ENCODE data around the gene SART3. TPM values are rescaled to one million over a fixed set of nuclear protein-coding genes. Genes with fewer than 3 reads are reported as not detected.

Gene SART3
- total and polyA plus RNA-seq, 2 of the 4 experiments (the other 2 are of a cell fraction) = 22.6 to 37.8 TPM

GRCh38 chr12:108591267-108591980 lies 30.5 kb upstream of the SART3 start:
- Histone ChIP-seq H4K8ac (ENCODE audit: low read depth in 2 of 2, low read length in 2 of 2) (no peak overlapping the region), H3K27ac (ENCODE audit: insufficient read depth, low read length) (no peak overlapping the region), H3K56ac (ENCODE audit: extremely low read depth, insufficient read depth, low read length) (no peak overlapping the region), H2AK5ac (ENCODE audit: low read depth, low read length) (no peak overlapping the region), H3K4me3 (ENCODE audit: insufficient read depth, low read depth, low read length) (no peak overlapping the region), H3K4me2 (ENCODE audit: low read depth, low read length) (no peak overlapping the region), H4K20me1 (ENCODE audit: insufficient read depth, low read length) (no peaks in the 10 kb centered on the region), H2AFZ (replicated peaks; ENCODE audit: low read length, poor library complexity) (no peak overlapping the region), H3K27me3 (ENCODE audit: control insufficient read depth, insufficient read depth, low read length) (peaks cover 5% of the 10 kb centered on the region), H3K4me1 (ENCODE audit: control insufficient read depth, insufficient read depth, low read length) (peaks cover 8% of the 10 kb centered on the region; the same call in 1 of the 2 replicates), H2AK9ac (replicated peaks; ENCODE audit: low read depth, low read length, poor library complexity) (no peak overlapping the region), H3K79me1 (ENCODE audit: low read depth in 1 of 2, low read length in 2 of 2) (peaks cover 0 to 7% of the 10 kb centered on the region in 2 experiments; a peak in 2 of 4 replicates), H2BK20ac (ENCODE audit: low read depth, low read length) (no peak overlapping the region), H3K36me3 (ENCODE audit: control insufficient read depth, insufficient read depth, low read length) (peaks cover 2% of the 10 kb centered on the region; the same call in 1 of the 2 replicates), H3K14ac (replicated peaks; ENCODE audit: low read depth, low read length) (no peak overlapping the region), H4K5ac (ENCODE audit: low read depth, low read length) (no peak overlapping the region), H3K9me3 (ENCODE audit: control insufficient read depth, insufficient read depth, low read length) (no peaks in the 10 kb centered on the region), H2BK120ac (ENCODE audit: low read depth, low read length) (no peak overlapping the region), H2BK15ac (ENCODE audit: low read depth, low read length) (no peak overlapping the region), H2BK5ac (ENCODE audit: low read depth, low read length, poor library complexity, severe bottlenecking) (no peak overlapping the region), H3K9ac (ENCODE audit: low read depth, low read length) (no peak overlapping the region), H3K18ac (ENCODE audit: low read depth, low read length) (no peak overlapping the region), H3K4ac (ENCODE audit: low read depth, low read length) (peak overlapping the region; percentile 17; the same call in 1 of the 2 replicates), H4K91ac (ENCODE audit: insufficient read depth, low read depth, low read length) (no peak overlapping the region), H3K9me1 (ENCODE audit: insufficient read depth, low read length) (peaks cover 7% of the 10 kb centered on the region; the same call in 1 of the 2 replicates), H3K23ac (ENCODE audit: low read depth, low read length) (no peak overlapping the region)
- 76% methylated on average over 10 of the region's 22 CpGs; no CpG with 5 or more reads in 1 of the 2 experiments for WGBS, 2 experiments (ENCODE audit: extremely low coverage in 2 of 2, insufficient read length in 1 of 2)
- ChIA-PET POLR2A (ENCODE audit: unreplicated experiment) (no interaction called here), CTCF (no interaction called here)
- intact Hi-C loops (cut with micrococcal nuclease) (no loop called here), in situ Hi-C loops (cut with MboI; ENCODE audit: low sequenced_read_pairs) (no loop called here), dilution Hi-C loops (cut with HindIII; ENCODE audit: low sequenced_read_pairs, unreplicated experiment) (no loop called here)
- ATAC-seq (ENCODE audit: low read depth) = no peak
- no peak for DNase-seq
- no TSS peak for BruUV-seq (replicated peaks)
- no peak for TF ChIP-seq CHD1 (IDR thresholded peaks at IDR 0.05; ENCODE audit: low read depth, low read length)
- TF ChIP-seq RFX5 (IDR thresholded peaks at IDR 0.05; ENCODE audit: low read depth, low read length) = no peak
- no peak for TF ChIP-seq RAD21 (IDR thresholded peaks at IDR 0.05; ENCODE audit: low read length)
- TF ChIP-seq MXI1 (IDR thresholded peaks at IDR 0.05; ENCODE audit: borderline replicate concordance, low read depth, low read length) = no peak
- TF ChIP-seq NFE2L2 (IDR thresholded peaks at IDR 0.05; ENCODE audit: low read depth, low read length) = no peak
- TF ChIP-seq MAFK (IDR thresholded peaks at IDR 0.05; ENCODE audit: low read depth, low read length) = no peak
- no peak for TF ChIP-seq ELK1 (IDR thresholded peaks at IDR 0.05; ENCODE audit: borderline replicate concordance, low read depth, low read length)
- no peak for TF ChIP-seq FOS (IDR thresholded peaks at IDR 0.05; ENCODE audit: low read depth, low read length)
- TF ChIP-seq POLR2A (IDR thresholded peaks at IDR 0.05; ENCODE audit: low read depth, low read length) = no peak
- no peak for TF ChIP-seq USF2 (IDR thresholded peaks at IDR 0.05; ENCODE audit: low read depth, low read length)
- TF ChIP-seq CEBPB (IDR thresholded peaks at IDR 0.05; ENCODE audit: low read depth, low read length) = no peak
- TF ChIP-seq, protein P1, sequence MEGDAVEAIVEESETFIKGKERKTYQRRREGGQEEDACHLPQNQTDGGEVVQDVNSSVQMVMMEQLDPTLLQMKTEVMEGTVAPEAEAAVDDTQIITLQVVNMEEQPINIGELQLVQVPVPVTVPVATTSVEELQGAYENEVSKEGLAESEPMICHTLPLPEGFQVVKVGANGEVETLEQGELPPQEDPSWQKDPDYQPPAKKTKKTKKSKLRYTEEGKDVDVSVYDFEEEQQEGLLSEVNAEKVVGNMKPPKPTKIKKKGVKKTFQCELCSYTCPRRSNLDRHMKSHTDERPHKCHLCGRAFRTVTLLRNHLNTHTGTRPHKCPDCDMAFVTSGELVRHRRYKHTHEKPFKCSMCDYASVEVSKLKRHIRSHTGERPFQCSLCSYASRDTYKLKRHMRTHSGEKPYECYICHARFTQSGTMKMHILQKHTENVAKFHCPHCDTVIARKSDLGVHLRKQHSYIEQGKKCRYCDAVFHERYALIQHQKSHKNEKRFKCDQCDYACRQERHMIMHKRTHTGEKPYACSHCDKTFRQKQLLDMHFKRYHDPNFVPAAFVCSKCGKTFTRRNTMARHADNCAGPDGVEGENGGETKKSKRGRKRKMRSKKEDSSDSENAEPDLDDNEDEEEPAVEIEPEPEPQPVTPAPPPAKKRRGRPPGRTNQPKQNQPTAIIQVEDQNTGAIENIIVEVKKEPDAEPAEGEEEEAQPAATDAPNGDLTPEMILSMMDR (conservative IDR thresholded peaks at IDR 0.05; ENCODE audit: low read depth, low read length) = no peak
- no peak for TF ChIP-seq BHLHE40 (IDR thresholded peaks at IDR 0.05; ENCODE audit: low read depth, low read length)

Data from IMR-90 (cell line).